ENCODE results near the gene SAMD5.
"Not testable (repeated sequence)": the region's sequence is repeated elsewhere in the genome, so short reads cannot be mapped to it uniquely, and the experiment has no call there.

The SAMD5 gene

GRCh38 chr6:147527197-147527596, 18.7 kb downstream of the SAMD5 start:
- DNase-seq (ENCODE audit: low read depth in 2 of 3, low spot score in 1 of 3), result no peak

GRCh38 chr6:147528511-147529145, 20.1 kb downstream of the SAMD5 start:
- DNase-seq (ENCODE audit: low read depth in 2 of 3, low spot score in 1 of 3), result no peak

GRCh38 chr6:147530132-147531060, 21.9 kb downstream of the SAMD5 start:
- no peak for DNase-seq (ENCODE audit: low read depth in 2 of 3, low spot score in 1 of 3)

GRCh38 chr6:147531321-147531720, 22.8 kb downstream of the SAMD5 start:
- DNase-seq (ENCODE audit: low read depth in 2 of 3, low spot score in 1 of 3), result no peak

- DNase-seq (ENCODE audit: low read depth in 2 of 3, low spot score in 1 of 3), result no peak
These were observed 25.8 kb downstream of the SAMD5 start for GRCh38 chr6:147534116-147534860.

- no peak for DNase-seq (ENCODE audit: low read depth in 2 of 3, low spot score in 1 of 3)
These were observed 30.3 kb downstream of the SAMD5 start for GRCh38 chr6:147538821-147539220.

- DNase-seq (ENCODE audit: low read depth in 2 of 3, low spot score in 1 of 3), result no peak
These were observed 31.6 kb downstream of the SAMD5 start for GRCh38 chr6:147540075-147540474.

- DNase-seq (ENCODE audit: low read depth in 2 of 3, low spot score in 1 of 3), result not testable (repeated sequence)
These were observed 33.9 kb downstream of the SAMD5 start for GRCh38 chr6:147542436-147542835.

- no peak for DNase-seq (ENCODE audit: low read depth in 2 of 3, low spot score in 1 of 3)
These were observed 35.9 kb downstream of the SAMD5 start for GRCh38 chr6:147544420-147544819.

- DNase-seq (ENCODE audit: low read depth in 2 of 3, low spot score in 1 of 3), result no peak
These were observed 38.2 kb downstream of the SAMD5 start for GRCh38 chr6:147546501-147547368.

- no peak for DNase-seq (ENCODE audit: low read depth in 2 of 3, low spot score in 1 of 3)
These were observed 38.9 kb downstream of the SAMD5 start for GRCh38 chr6:147547369-147547902.

GRCh38 chr6:147548921-147549475, 40.5 kb downstream of the SAMD5 start:
- no peak for DNase-seq (ENCODE audit: low read depth in 2 of 3, low spot score in 1 of 3)

GRCh38 chr6:147549531-147549930, 41.0 kb downstream of the SAMD5 start:
- DNase-seq (ENCODE audit: low read depth in 2 of 3, low spot score in 1 of 3), result no peak

GRCh38 chr6:147551976-147552375, 43.5 kb downstream of the SAMD5 start:
- DNase-seq (ENCODE audit: low read depth in 2 of 3, low spot score in 1 of 3), result no peak

- no peak for DNase-seq (ENCODE audit: low read depth in 2 of 3, low spot score in 1 of 3)
These were observed 44.6 kb downstream of the SAMD5 start for GRCh38 chr6:147553099-147553498.

GRCh38 chr6:147554281-147554680, 45.8 kb downstream of the SAMD5 start:
- DNase-seq (ENCODE audit: low read depth in 2 of 3, low spot score in 1 of 3), result no peak

- no peak for DNase-seq (ENCODE audit: low read depth in 2 of 3, low spot score in 1 of 3)
These were observed 50.5 kb downstream of the SAMD5 start for GRCh38 chr6:147559006-147559405.

GRCh38 chr6:147560670-147561069, 52.2 kb downstream of the SAMD5 start:
- no peak for DNase-seq (ENCODE audit: low read depth in 2 of 3, low spot score in 1 of 3)

- no peak for DNase-seq (ENCODE audit: low read depth in 2 of 3, low spot score in 1 of 3)
These were observed 53.2 kb downstream of the SAMD5 start for GRCh38 chr6:147561726-147562125.

GRCh38 chr6:147563472-147563871, 55.0 kb downstream of the SAMD5 start:
- no peak for DNase-seq (ENCODE audit: low read depth in 2 of 3, low spot score in 1 of 3)
